ENCODE data around the gene LARP1. TPM values are rescaled to one million over a fixed set of nuclear protein-coding genes. Genes with fewer than 3 reads are reported as not detected.
"Not testable (repeated sequence)": the region's sequence is repeated elsewhere in the genome, so short reads cannot be mapped to it uniquely, and the experiment has no call there.

The LARP1 gene
- total RNA-seq, 2 experiments from 2014 or later, result 165 to 175 TPM

- Mint-ChIP-seq H3K4me1 (peaks cover 6% of the 10 kb centered on the region), H3K36me3 (no peaks in the 10 kb centered on the region), H3K27me3 (no peaks in the 10 kb centered on the region), H3K9me3 (no peaks in the 10 kb centered on the region), H3K27ac (no peak overlapping the region), H3K4me3 (no peak overlapping the region)
- ATAC-seq (ENCODE audit: low read depth), result no peak
- POLR2A ChIA-PET, result no interaction called here
- no peak for DNase-seq
Observed at GRCh38 chr5:154743812-154744211, 11.4 kb upstream of the LARP1 start.

- ATAC-seq (ENCODE audit: low read depth) (no peak), DNase-seq (no peak)
- no peaks in the 10 kb centered on the region for H3K9me3 Mint-ChIP-seq
- no peaks in the 10 kb centered on the region for H3K36me3 Mint-ChIP-seq
- H3K27me3 Mint-ChIP-seq, result no peaks in the 10 kb centered on the region
- peaks cover 6% of the 10 kb centered on the region for H3K4me1 Mint-ChIP-seq
- H3K4me3 Mint-ChIP-seq, result no peak overlapping the region
- no peak overlapping the region for H3K27ac Mint-ChIP-seq
- POLR2A ChIA-PET, result no interaction called here
Observed at GRCh38 chr5:154745349-154745748, 9.8 kb upstream of the LARP1 start.

- peaks cover 17% of the 10 kb centered on the region for H3K4me1 Mint-ChIP-seq
- no peaks in the 10 kb centered on the region for H3K27me3 Mint-ChIP-seq
- H3K27ac Mint-ChIP-seq, result no peak overlapping the region
- H3K36me3 Mint-ChIP-seq, result no peaks in the 10 kb centered on the region
- DNase-seq (no peak), ATAC-seq (ENCODE audit: low read depth) (no peak)
- H3K4me3 Mint-ChIP-seq, result no peak overlapping the region
- POLR2A ChIA-PET, result no interaction called here
- no peaks in the 10 kb centered on the region for H3K9me3 Mint-ChIP-seq
Observed at GRCh38 chr5:154749491-154749890, 5.7 kb upstream of the LARP1 start.

- H3K27ac Mint-ChIP-seq; H3K4me3 Mint-ChIP-seq; H3K9me3 Mint-ChIP-seq; H3K27me3 Mint-ChIP-seq; POLR2A ChIA-PET; ATAC-seq (ENCODE audit: low read depth); H3K36me3 Mint-ChIP-seq; DNase-seq: not testable (repeated sequence)
- peaks cover 16% of the 10 kb centered on the region for H3K4me1 Mint-ChIP-seq
Observed at GRCh38 chr5:154750641-154751040, 4.5 kb upstream of the LARP1 start.

GRCh38 chr5:154751854-154752253 lies 3.3 kb upstream of the LARP1 start:
- no peaks in the 10 kb centered on the region for H3K9me3 Mint-ChIP-seq
- no peak for ATAC-seq (ENCODE audit: low read depth)
- H3K27me3 Mint-ChIP-seq, result no peaks in the 10 kb centered on the region
- POLR2A ChIA-PET, result interaction anchor here (0.5 kb wide), 1 partner anchor 12 kb away, joined by 4 read pairs; no protein-coding TSS in a partner anchor
- peaks cover 3% of the 10 kb centered on the region for H3K36me3 Mint-ChIP-seq
- no peak overlapping the region for H3K4me3 Mint-ChIP-seq
- peaks cover 13% of the 10 kb centered on the region for H3K4me1 Mint-ChIP-seq
- no peak overlapping the region for H3K27ac Mint-ChIP-seq
- DNase-seq, result no peak

GRCh38 chr5:154753792-154754191 lies 1.4 kb upstream of the LARP1 start:
- ATAC-seq (ENCODE audit: low read depth), result no peak
- Mint-ChIP-seq H3K9me3 (no peaks in the 10 kb centered on the region), H3K27ac (peak overlapping the region; percentile 98), H3K4me3 (peak overlapping the region; percentile 83), H3K27me3 (no peaks in the 10 kb centered on the region), H3K4me1 (peaks cover 24% of the 10 kb centered on the region), H3K36me3 (peaks cover 3% of the 10 kb centered on the region)
- POLR2A ChIA-PET, result no interaction called here
- no peak for DNase-seq

GRCh38 chr5:154754460-154755360 lies 467 bp upstream of the LARP1 start:
- POLR2A ChIA-PET, result no interaction called here
- ATAC-seq (ENCODE audit: low read depth), result peak; percentile 91

GRCh38 chr5:154756009-154756867 lies 1.1 kb downstream of the LARP1 start:
- ATAC-seq (ENCODE audit: low read depth) (no peak), DNase-seq (peak; percentile 69)
- Mint-ChIP-seq H3K4me3 (peak overlapping the region; percentile 98), H3K27ac (peak overlapping the region; percentile 94), H3K36me3 (peaks cover 3% of the 10 kb centered on the region), H3K4me1 (peaks cover 44% of the 10 kb centered on the region), H3K9me3 (no peaks in the 10 kb centered on the region), H3K27me3 (no peaks in the 10 kb centered on the region)
- POLR2A ChIA-PET, result interaction anchor here (0.7 kb wide), 1 partner anchor 101 kb away, joined by 3 read pairs; no protein-coding TSS in a partner anchor

More at GRCh38 chr5:154754460-154755360, 467 bp upstream of the LARP1 start:
- Mint-ChIP-seq H3K27ac (peak overlapping the region; percentile 98), H3K4me3 (peak overlapping the region; percentile 83), H3K36me3 (peaks cover 3% of the 10 kb centered on the region), H3K4me1 (peaks cover 32% of the 10 kb centered on the region), H3K9me3 (no peaks in the 10 kb centered on the region), H3K27me3 (no peaks in the 10 kb centered on the region)
- DNase-seq, result peak; percentile 98

- H3K4me3 Mint-ChIP-seq, result peak overlapping the region; percentile 98
- peaks cover 7% of the 10 kb centered on the region for H3K36me3 Mint-ChIP-seq
- POLR2A ChIA-PET, result interaction anchor here (1.1 to 1.6 kb wide), 3 partner anchors 45 to 101 kb away, joined by 3 to 6 read pairs (median 4); partner anchors contain the start of gene CNOT8
- DNase-seq (peak; percentile 62), ATAC-seq (ENCODE audit: low read depth) (no peak)
- peak overlapping the region; percentile 94 for H3K27ac Mint-ChIP-seq
- H3K27me3 Mint-ChIP-seq, result no peaks in the 10 kb centered on the region
- H3K4me1 Mint-ChIP-seq, result peaks cover 52% of the 10 kb centered on the region
- H3K9me3 Mint-ChIP-seq, result no peaks in the 10 kb centered on the region
Observed at GRCh38 chr5:154756868-154757813, 2.0 kb downstream of the LARP1 start.

- ATAC-seq (ENCODE audit: low read depth) (no peak), DNase-seq (no peak)
- H3K4me1 Mint-ChIP-seq, result peaks cover 57% of the 10 kb centered on the region
- H3K27me3 Mint-ChIP-seq, result no peaks in the 10 kb centered on the region
- H3K36me3 Mint-ChIP-seq, result peaks cover 7% of the 10 kb centered on the region
- peak overlapping the region; percentile 75 for H3K27ac Mint-ChIP-seq
- H3K9me3 Mint-ChIP-seq, result no peaks in the 10 kb centered on the region
- H3K4me3 Mint-ChIP-seq, result peak overlapping the region; percentile 78
- POLR2A ChIA-PET, result interaction anchor here (1.1 to 1.6 kb wide), 3 partner anchors 44 to 101 kb away, joined by 3 to 6 read pairs (median 4); partner anchors contain the start of gene CNOT8
Observed at GRCh38 chr5:154757814-154758406, 2.7 kb downstream of the LARP1 start.

GRCh38 chr5:154758493-154758892 lies 3.3 kb downstream of the LARP1 start:
- Mint-ChIP-seq H3K4me3 (peak overlapping the region; percentile 78), H3K4me1 (peaks cover 58% of the 10 kb centered on the region), H3K36me3 (peaks cover 7% of the 10 kb centered on the region), H3K27ac (peak overlapping the region; percentile 69), H3K27me3 (no peaks in the 10 kb centered on the region), H3K9me3 (no peaks in the 10 kb centered on the region)
- no peak for ATAC-seq (ENCODE audit: low read depth)
- POLR2A ChIA-PET, result interaction anchor here (1.3 to 1.6 kb wide), 2 partner anchors 99 to 100 kb away, joined by 4 to 6 read pairs; partner anchors contain the start of gene CNOT8
- DNase-seq, result no peak

- Mint-ChIP-seq H3K4me1 (peaks cover 53% of the 10 kb centered on the region), H3K27ac (peak overlapping the region; percentile 69), H3K4me3 (peak overlapping the region; percentile 78), H3K36me3 (peaks cover 7% of the 10 kb centered on the region), H3K9me3 (no peaks in the 10 kb centered on the region), H3K27me3 (no peaks in the 10 kb centered on the region)
- no peak for DNase-seq
- ATAC-seq (ENCODE audit: low read depth), result no peak
- POLR2A ChIA-PET, result no interaction called here
Observed at GRCh38 chr5:154758977-154759376, 3.8 kb downstream of the LARP1 start.

All from activated naive CD8-positive, alpha-beta T cell treated with anti-CD3 and anti-CD28 coated beads, Interleukin-2, amount 10 ng/mL, durations not matched to agents 7 days and 5 days (primary cell).